OCI-LY3 (cell line): ENCODE measurements around the gene TRIM54.

Experiments
- EZH2phosphoT487 ChIP-seq: fragments of 200-600 bp; shearing (Covaris generic); IDR thresholded peaks from 2 replicates; pipeline ENCODE4 v1.6.1; 2018; ENCODE audit warnings: antibody characterized with exemption, mixed run types, low read depth
- TF ChIP-seq, protein P1 (sequence below): fragments of 200-600, 300-600 bp; sonication (generic); IDR thresholded peaks from 2 replicates; pipeline ENCODE4 v1.5.1; 2014; ENCODE audit warnings: antibody characterized with exemption, low read length, low read depth

DNA sequence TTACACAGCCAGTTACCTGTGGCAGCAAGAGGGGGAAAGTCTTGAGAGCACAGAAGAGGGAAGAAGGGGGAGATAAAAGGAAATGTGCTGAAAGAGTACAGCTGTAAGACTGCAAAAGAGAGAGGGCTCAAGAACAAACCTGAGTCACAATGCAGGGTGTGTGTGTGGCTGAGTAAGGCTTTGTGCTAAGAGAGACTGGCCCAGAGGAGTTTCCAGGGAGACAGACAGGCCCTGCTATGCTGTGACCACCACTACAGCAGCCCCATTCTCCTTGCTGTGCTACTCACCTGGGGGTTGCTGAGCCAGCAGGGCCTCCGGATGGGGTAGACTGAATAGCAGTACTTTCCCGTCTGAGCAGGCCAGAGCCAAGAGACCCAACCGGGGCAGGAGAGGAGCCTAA lies 53.1 kb downstream of the TRIM54 start:
- TF ChIP-seq, protein P1, sequence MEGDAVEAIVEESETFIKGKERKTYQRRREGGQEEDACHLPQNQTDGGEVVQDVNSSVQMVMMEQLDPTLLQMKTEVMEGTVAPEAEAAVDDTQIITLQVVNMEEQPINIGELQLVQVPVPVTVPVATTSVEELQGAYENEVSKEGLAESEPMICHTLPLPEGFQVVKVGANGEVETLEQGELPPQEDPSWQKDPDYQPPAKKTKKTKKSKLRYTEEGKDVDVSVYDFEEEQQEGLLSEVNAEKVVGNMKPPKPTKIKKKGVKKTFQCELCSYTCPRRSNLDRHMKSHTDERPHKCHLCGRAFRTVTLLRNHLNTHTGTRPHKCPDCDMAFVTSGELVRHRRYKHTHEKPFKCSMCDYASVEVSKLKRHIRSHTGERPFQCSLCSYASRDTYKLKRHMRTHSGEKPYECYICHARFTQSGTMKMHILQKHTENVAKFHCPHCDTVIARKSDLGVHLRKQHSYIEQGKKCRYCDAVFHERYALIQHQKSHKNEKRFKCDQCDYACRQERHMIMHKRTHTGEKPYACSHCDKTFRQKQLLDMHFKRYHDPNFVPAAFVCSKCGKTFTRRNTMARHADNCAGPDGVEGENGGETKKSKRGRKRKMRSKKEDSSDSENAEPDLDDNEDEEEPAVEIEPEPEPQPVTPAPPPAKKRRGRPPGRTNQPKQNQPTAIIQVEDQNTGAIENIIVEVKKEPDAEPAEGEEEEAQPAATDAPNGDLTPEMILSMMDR = no peak
- no peak for TF ChIP-seq EZH2phosphoT487
